MCF 10A (cell line): Measurements from ENCODE around the gene NDUFV1. TPM values are rescaled to one million over a fixed set of nuclear protein-coding genes. Genes with fewer than 3 reads are reported as not detected.
"Not testable (repeated sequence)": the region's sequence is repeated elsewhere in the genome, so short reads cannot be mapped to it uniquely, and the experiment has no call there.

Source experiments
- BruUV-seq: library from RNA; stranded (reverse); fragments of 400-500 nt; replicated peaks from 2 replicates; lab custom pipeline; 2021; lab: Mats Ljungman, UMichigan
- CTCF ChIA-PET: fragments of 300-600 bp; sonication (Branson Sonifier 250); formaldehyde crosslinking; extraction: SDS; loops from one replicate; lab custom pipeline; 2021; ENCODE audit warnings: antibody characterized with exemption, inconsistent platforms; lab: Yijun Ruan, JAX
- POLR2A ChIA-PET: fragments of 300-600, 350-650 bp; sonication (Branson Sonifier 250); formaldehyde crosslinking; extraction: SDS; loops from one replicate; lab custom pipeline; 2020; ENCODE audit warnings: antibody characterized with exemption, inconsistent platforms; lab: Yijun Ruan, JAX
- DNase-seq: peaks from one replicate; pipeline ENCODE4 v3.0.0-alpha.2; 2018; ENCODE audit not compliant: unreplicated experiment
- H3K27ac Mint-ChIP-seq: one replicate; pipeline ENCODE4 v1.8.0; 2022; ENCODE audit warnings: mild to moderate bottlenecking, low read depth, mixed read lengths; ENCODE audit not compliant: unreplicated experiment
- H3K27me3 Mint-ChIP-seq: one replicate; pipeline ENCODE4 v1.8.0; 2022; ENCODE audit warnings: mixed read lengths; ENCODE audit not compliant: insufficient read depth, unreplicated experiment
- H3K36me3 Mint-ChIP-seq: one replicate; pipeline ENCODE4 v1.8.0; 2022; ENCODE audit warnings: mild to moderate bottlenecking, moderate library complexity, mixed read lengths; ENCODE audit not compliant: insufficient read depth, unreplicated experiment
- H3K4me1 Mint-ChIP-seq: one replicate; pipeline ENCODE4 v1.8.0; 2022; ENCODE audit warnings: mixed read lengths; ENCODE audit not compliant: insufficient read depth, unreplicated experiment
- H3K4me3 Mint-ChIP-seq: one replicate; pipeline ENCODE4 v1.8.0; 2022; ENCODE audit warnings: mild to moderate bottlenecking, moderate library complexity, mixed read lengths; ENCODE audit not compliant: unreplicated experiment
- H3K9me3 Mint-ChIP-seq: one replicate; pipeline ENCODE4 v1.8.0; 2022; ENCODE audit warnings: mixed read lengths; ENCODE audit not compliant: unreplicated experiment
- CTCF ChIP-seq: fragments of 200-600 bp; IDR thresholded peaks from one replicate; pipeline ENCODE4 v1.8.0; 2022; ENCODE audit warnings: antibody characterized with exemption, mild to moderate bottlenecking; ENCODE audit not compliant: unreplicated experiment
- intact Hi-C: fragments of 100-400 bp; cut with micrococcal nuclease; formaldehyde crosslinking; loops from 2 replicates; pipeline ENCODE4 v1.14.1; 2022
- total RNA-seq: library from RNA; stranded (reverse); gene quantifications from 2 replicates; pipeline ENCODE4 v1.2.3, GENCODE V29; 2022

NDUFV1 gene
- total RNA-seq, 1 experiment from 2014 or later = 223 TPM

- no peak for TF ChIP-seq CTCF
- CTCF ChIA-PET = interaction anchor here (0.8 to 1.9 kb wide), 3 partner anchors 13 to 44 kb away, joined by 3 to 10 read pairs (median 3); partner anchors contain the start of gene NUDT8
- Mint-ChIP-seq H3K4me1 (peaks cover 4% of the 10 kb centered on the region), H3K36me3 (peaks cover 13% of the 10 kb centered on the region), H3K27ac (no peak overlapping the region), H3K4me3 (no peak overlapping the region), H3K27me3 (peaks cover 19% of the 10 kb centered on the region), H3K9me3 (no peaks in the 10 kb centered on the region)
- POLR2A ChIA-PET = no interaction called here
- BruUV-seq = no TSS peak
- intact Hi-C loops = no loop called here
- no peak for DNase-seq
Observed at GRCh38 chr11:67616431-67617242, 9.9 kb downstream of the NDUFV1 start.

- Mint-ChIP-seq H3K9me3 (no peaks in the 10 kb centered on the region), H3K4me3 (no peak overlapping the region), H3K27me3 (peaks cover 19% of the 10 kb centered on the region), H3K36me3 (peaks cover 9% of the 10 kb centered on the region), H3K4me1 (peaks cover 4% of the 10 kb centered on the region), H3K27ac (no peak overlapping the region)
- DNase-seq = no peak
- ChIA-PET POLR2A (interaction anchor here (0.6 kb wide), 1 partner anchor 73 kb away, joined by 5 read pairs; no protein-coding TSS in a partner anchor), CTCF (interaction anchor here (0.6 to 1.9 kb wide), 4 partner anchors 10 to 45 kb away, joined by 3 to 10 read pairs (median 3); partner anchors contain the start of gene NUDT8)
- intact Hi-C loops = no loop called here
- no peak for TF ChIP-seq CTCF
- no TSS peak for BruUV-seq
Observed at GRCh38 chr11:67617243-67617953, 10.7 kb downstream of the NDUFV1 start.

- H3K4me3 Mint-ChIP-seq, intact Hi-C loops, H3K36me3 Mint-ChIP-seq, POLR2A ChIA-PET, BruUV-seq, DNase-seq, H3K9me3 Mint-ChIP-seq, H3K4me1 Mint-ChIP-seq, H3K27ac Mint-ChIP-seq: not testable (repeated sequence)
- peaks cover 19% of the 10 kb centered on the region for H3K27me3 Mint-ChIP-seq
- CTCF ChIA-PET = interaction anchor here (0.5 to 0.6 kb wide), 3 partner anchors 10 to 47 kb away, joined by 3 to 4 read pairs (median 4); no protein-coding TSS in a partner anchor
Observed at GRCh38 chr11:67618901-67619659, 12.3 kb downstream of the NDUFV1 start.

- intact Hi-C loops, H3K36me3 Mint-ChIP-seq, BruUV-seq, H3K4me3 Mint-ChIP-seq, H3K27ac Mint-ChIP-seq, DNase-seq, H3K9me3 Mint-ChIP-seq, H3K4me1 Mint-ChIP-seq: not testable (repeated sequence)
- ChIA-PET CTCF (interaction anchor here (0.5 to 0.6 kb wide), 4 partner anchors 9 to 65 kb away, joined by 3 to 4 read pairs (median 4); no protein-coding TSS in a partner anchor), POLR2A (interaction anchor here (0.6 to 0.7 kb wide), 2 partner anchors 33 to 37 kb away, joined by 3 to 4 read pairs; no protein-coding TSS in a partner anchor)
- H3K27me3 Mint-ChIP-seq = peaks cover 19% of the 10 kb centered on the region
Observed at GRCh38 chr11:67619683-67620618, 13.2 kb downstream of the NDUFV1 start.

- DNase-seq, H3K4me1 Mint-ChIP-seq, H3K4me3 Mint-ChIP-seq, H3K27ac Mint-ChIP-seq, BruUV-seq, intact Hi-C loops, H3K36me3 Mint-ChIP-seq, CTCF ChIA-PET, H3K9me3 Mint-ChIP-seq: not testable (repeated sequence)
- POLR2A ChIA-PET = interaction anchor here (0.6 kb wide), 1 partner anchor 32 kb away, joined by 3 read pairs; no protein-coding TSS in a partner anchor
- H3K27me3 Mint-ChIP-seq = peaks cover 19% of the 10 kb centered on the region
Observed at GRCh38 chr11:67620621-67621020, 13.9 kb downstream of the NDUFV1 start.

- POLR2A ChIA-PET, CTCF ChIA-PET: not testable (repeated sequence)
Observed at GRCh38 chr11:67621928-67622327, 15.2 kb downstream of the NDUFV1 start.

More at GRCh38 chr11:67621928-67622327, 15.2 kb downstream of the NDUFV1 start:
- H3K9me3 Mint-ChIP-seq, intact Hi-C loops, H3K36me3 Mint-ChIP-seq, H3K4me3 Mint-ChIP-seq, BruUV-seq, DNase-seq, H3K4me1 Mint-ChIP-seq, H3K27ac Mint-ChIP-seq: not testable (repeated sequence)
- H3K27me3 Mint-ChIP-seq = peaks cover 13% of the 10 kb centered on the region
